ENCODE results near the gene DGKE. TPM values are rescaled to one million over a fixed set of nuclear protein-coding genes. Genes with fewer than 3 reads are reported as not detected.

Gene DGKE
- total RNA-seq, 1 experiment from 2014 or later: 10.0 TPM

DNA sequence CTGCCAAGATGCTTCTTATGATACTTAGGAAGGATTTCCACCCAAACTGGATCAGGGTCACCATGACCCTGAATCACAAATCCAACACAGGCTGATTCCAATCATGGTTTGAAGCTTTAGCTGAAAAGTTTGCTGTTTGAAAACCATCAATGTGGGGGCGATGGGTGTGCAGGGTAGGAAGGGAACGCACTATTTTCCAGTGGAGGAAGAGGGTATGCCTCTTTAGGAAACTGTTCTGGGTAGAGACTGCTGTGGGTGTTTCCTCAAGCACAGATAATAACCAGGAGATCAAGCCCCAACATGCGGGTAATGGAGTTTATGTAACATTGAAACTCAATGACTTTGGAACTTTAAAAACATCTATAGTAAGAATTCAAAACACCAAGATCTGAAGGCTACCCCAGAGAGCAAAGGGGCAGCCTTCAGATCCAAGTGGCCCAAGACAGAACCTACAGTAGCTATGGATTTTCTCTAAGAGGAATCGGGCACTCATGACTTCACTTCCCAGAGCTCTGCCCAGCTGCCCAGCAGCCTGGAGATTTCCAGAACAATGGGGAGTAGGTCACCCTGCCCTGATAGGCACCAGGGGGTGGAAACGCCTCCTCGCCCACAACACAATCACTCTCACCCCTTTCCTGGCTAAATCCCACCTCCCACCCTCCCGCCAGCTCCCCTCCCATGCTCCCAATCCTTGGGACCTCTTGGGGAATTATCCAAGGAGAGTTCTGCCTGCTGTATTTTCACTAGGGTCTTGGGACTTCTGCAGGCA is 57.1 kb downstream of the DGKE start:
- no peak for DNase-seq (ENCODE audit: low spot score)
- TF ChIP-seq, protein P1, sequence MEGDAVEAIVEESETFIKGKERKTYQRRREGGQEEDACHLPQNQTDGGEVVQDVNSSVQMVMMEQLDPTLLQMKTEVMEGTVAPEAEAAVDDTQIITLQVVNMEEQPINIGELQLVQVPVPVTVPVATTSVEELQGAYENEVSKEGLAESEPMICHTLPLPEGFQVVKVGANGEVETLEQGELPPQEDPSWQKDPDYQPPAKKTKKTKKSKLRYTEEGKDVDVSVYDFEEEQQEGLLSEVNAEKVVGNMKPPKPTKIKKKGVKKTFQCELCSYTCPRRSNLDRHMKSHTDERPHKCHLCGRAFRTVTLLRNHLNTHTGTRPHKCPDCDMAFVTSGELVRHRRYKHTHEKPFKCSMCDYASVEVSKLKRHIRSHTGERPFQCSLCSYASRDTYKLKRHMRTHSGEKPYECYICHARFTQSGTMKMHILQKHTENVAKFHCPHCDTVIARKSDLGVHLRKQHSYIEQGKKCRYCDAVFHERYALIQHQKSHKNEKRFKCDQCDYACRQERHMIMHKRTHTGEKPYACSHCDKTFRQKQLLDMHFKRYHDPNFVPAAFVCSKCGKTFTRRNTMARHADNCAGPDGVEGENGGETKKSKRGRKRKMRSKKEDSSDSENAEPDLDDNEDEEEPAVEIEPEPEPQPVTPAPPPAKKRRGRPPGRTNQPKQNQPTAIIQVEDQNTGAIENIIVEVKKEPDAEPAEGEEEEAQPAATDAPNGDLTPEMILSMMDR (conservative IDR thresholded peaks at IDR 0.05; ENCODE audit: low read depth, low read length): no peak
- no peak for TF ChIP-seq EZH2 (IDR thresholded peaks at IDR 0.05; ENCODE audit: borderline replicate concordance, low read depth, low read length, poor library complexity, severe bottlenecking)
- no peaks in the 10 kb centered on the region for H3K27me3 ChIP-seq (replicated peaks; ENCODE audit: insufficient read depth, low read depth, low read length, poor library complexity)
- intact Hi-C loops (cut with micrococcal nuclease; ENCODE audit: unreplicated experiment): no loop called here
- peaks cover 24% of the 10 kb centered on the region for H3K36me3 ChIP-seq (ENCODE audit: insufficient read depth, low read length, poor library complexity, severe bottlenecking)
- no peaks in the 10 kb centered on the region for H3K4me1 ChIP-seq (ENCODE audit: insufficient read depth, low read length, poor library complexity, severe bottlenecking)
- H3K4me3 ChIP-seq (ENCODE audit: low read depth, low read length, poor library complexity, severe bottlenecking): no peak overlapping the region
- no peak overlapping the region for H3K27ac ChIP-seq (ENCODE audit: low read depth, low read length, poor library complexity, severe bottlenecking)
- ChIA-PET CTCF (no interaction called here), POLR2A (ENCODE audit: low non-redundant PET) (no interaction called here)
- peaks cover 10% of the 10 kb centered on the region for H3K9me3 ChIP-seq (ENCODE audit: low read depth, low read length, poor library complexity, severe bottlenecking)
- no TSS peak for BruUV-seq (replicated peaks)

DNA sequence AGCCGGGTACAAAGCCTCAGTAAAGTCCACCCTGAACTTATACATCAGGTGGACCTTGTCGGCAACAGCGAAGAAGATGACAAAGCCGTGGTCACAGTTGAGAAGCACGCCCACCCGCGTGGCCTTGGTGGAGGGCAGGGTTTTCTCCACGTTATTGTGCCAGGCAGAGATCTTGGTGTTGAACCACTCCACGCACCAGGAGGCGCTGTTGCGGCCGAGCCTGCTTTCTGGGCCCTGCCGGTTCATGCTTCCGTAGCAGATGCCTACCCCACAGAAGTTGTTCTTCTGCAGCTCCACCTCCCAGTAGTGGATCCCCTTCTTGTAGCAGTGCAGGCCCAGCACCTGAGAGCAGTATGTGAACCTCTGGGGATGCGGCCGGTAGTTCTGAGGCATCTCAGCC is 57.8 kb downstream of the DGKE start:
- DNase-seq (ENCODE audit: low spot score): peak; percentile 15
- TF ChIP-seq, protein P1 (conservative IDR thresholded peaks at IDR 0.05; ENCODE audit: low read depth, low read length): peak; percentile 57
- TF ChIP-seq EZH2 (IDR thresholded peaks at IDR 0.05; ENCODE audit: borderline replicate concordance, low read depth, low read length, poor library complexity, severe bottlenecking): no peak
- Histone ChIP-seq H3K4me3 (ENCODE audit: low read depth, low read length, poor library complexity, severe bottlenecking) (no peak overlapping the region), H3K27ac (ENCODE audit: low read depth, low read length, poor library complexity, severe bottlenecking) (no peak overlapping the region), H3K36me3 (ENCODE audit: insufficient read depth, low read length, poor library complexity, severe bottlenecking) (peaks cover 25% of the 10 kb centered on the region), H3K4me1 (ENCODE audit: insufficient read depth, low read length, poor library complexity, severe bottlenecking) (no peaks in the 10 kb centered on the region), H3K9me3 (ENCODE audit: low read depth, low read length, poor library complexity, severe bottlenecking) (peaks cover 10% of the 10 kb centered on the region), H3K27me3 (replicated peaks; ENCODE audit: insufficient read depth, low read depth, low read length, poor library complexity) (no peaks in the 10 kb centered on the region)
- ChIA-PET CTCF (no interaction called here), POLR2A (ENCODE audit: low non-redundant PET) (no interaction called here)
- intact Hi-C loops (cut with micrococcal nuclease; ENCODE audit: unreplicated experiment): no loop called here
- BruUV-seq (replicated peaks): no TSS peak

DNA sequence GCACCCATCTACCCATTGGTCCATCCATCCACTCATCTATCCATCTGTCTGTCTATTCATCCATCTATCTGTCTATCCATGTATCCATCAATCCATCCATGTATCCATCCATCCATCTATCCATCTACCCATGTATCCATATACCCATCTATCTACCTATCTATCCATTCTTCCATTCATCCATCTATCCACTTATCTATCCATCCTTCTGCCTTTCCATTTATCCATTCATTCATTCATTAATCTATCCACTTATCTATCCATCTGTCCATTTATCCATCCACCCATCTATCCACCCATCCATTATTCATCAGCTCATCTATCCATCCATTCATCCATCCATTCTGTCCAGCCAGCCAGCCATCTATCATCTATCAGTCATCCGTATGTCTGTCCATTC is 58.4 kb downstream of the DGKE start:
- peaks cover 10% of the 10 kb centered on the region for H3K9me3 ChIP-seq (ENCODE audit: low read depth, low read length, poor library complexity, severe bottlenecking)
- H3K27me3 ChIP-seq (replicated peaks; ENCODE audit: insufficient read depth, low read depth, low read length, poor library complexity): no peaks in the 10 kb centered on the region
- H3K36me3 ChIP-seq (ENCODE audit: insufficient read depth, low read length, poor library complexity, severe bottlenecking): peaks cover 25% of the 10 kb centered on the region
- H3K4me3 ChIP-seq (ENCODE audit: low read depth, low read length, poor library complexity, severe bottlenecking): no peak overlapping the region
- ChIA-PET POLR2A (ENCODE audit: low non-redundant PET) (no interaction called here), CTCF (no interaction called here)
- intact Hi-C loops (cut with micrococcal nuclease; ENCODE audit: unreplicated experiment): no loop called here
- BruUV-seq (replicated peaks): no TSS peak
- H3K27ac ChIP-seq (ENCODE audit: low read depth, low read length, poor library complexity, severe bottlenecking): no peak overlapping the region
- TF ChIP-seq EZH2 (IDR thresholded peaks at IDR 0.05; ENCODE audit: borderline replicate concordance, low read depth, low read length, poor library complexity, severe bottlenecking): no peak
- TF ChIP-seq, protein P1 (conservative IDR thresholded peaks at IDR 0.05; ENCODE audit: low read depth, low read length): no peak
- H3K4me1 ChIP-seq (ENCODE audit: insufficient read depth, low read length, poor library complexity, severe bottlenecking): no peaks in the 10 kb centered on the region
- no peak for DNase-seq (ENCODE audit: low spot score)

Measured in A673 (cell line).